SH-SY5Y (cell line): ENCODE results near the gene COL1A1.

ENCODE experiments used
- GATA2 ChIP-seq: IDR thresholded peaks from 2 replicates; pipeline ENCODE4 v1.6.1; 2011; ENCODE audit warnings: mild to moderate bottlenecking, low read depth, low read length
- GATA3 ChIP-seq: IDR thresholded peaks from 2 replicates; pipeline ENCODE4 v1.6.1; 2011; ENCODE audit warnings: low read depth, mild to moderate bottlenecking, low read length, moderate library complexity

DNA sequence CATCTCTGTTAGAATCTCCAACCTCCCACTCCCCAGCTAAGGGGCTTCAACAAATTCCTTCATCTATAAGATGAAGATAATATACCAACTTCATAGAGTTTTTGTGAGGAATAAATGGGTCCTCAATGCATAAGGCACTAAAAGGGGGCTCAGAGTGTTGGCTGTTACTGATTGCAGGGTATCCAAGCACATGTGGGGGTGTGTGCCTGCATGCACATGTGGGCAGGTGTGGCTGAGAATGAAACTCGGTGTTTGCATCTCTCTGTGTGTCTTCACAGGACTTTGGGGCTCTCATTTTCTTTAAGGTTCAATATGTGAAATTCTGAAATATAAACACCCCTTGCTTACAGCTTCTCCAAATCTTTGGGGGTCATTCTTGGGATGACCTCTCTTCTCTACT, 46.8 kb downstream of the COL1A1 start:
- TF ChIP-seq GATA2 = no peak
- no peak for TF ChIP-seq GATA3
